Gastroesophageal sphincter (tissue), 3 donors: Measurements from ENCODE around the gene SLC5A9.

Experiments used
- CTCF ChIP-seq, 4 experiments: fragments of 200-600 bp in 2 of 4; fragments of 450-650 bp in 2 of 4; sonication (generic) in 1 of 4; IDR thresholded peaks; one replicate each; pipeline ENCODE4 v1.5.1; 2017 to 2019; ENCODE audit warnings: antibody characterized with exemption in 4 of 4, mild to moderate bottlenecking in 2 of 4, moderate library complexity in 2 of 4
- POLR2A ChIP-seq, 2 donors: fragments of 450-650 bp; IDR thresholded peaks; one replicate each; pipeline ENCODE4 v1.6.1; 2017; ENCODE audit warnings: antibody characterized with exemption in 2 of 2, mild to moderate bottlenecking in 2 of 2, moderate library complexity in 1 of 2

GRCh38 chr1:48228156-48228555, 5.6 kb downstream of the SLC5A9 start:
- TF ChIP-seq POLR2A (IDR thresholded peaks at IDR 0.05) = no peak
- no peak for TF ChIP-seq CTCF (IDR thresholded peaks at IDR 0.05)
